K562 treated with DMSO at 1 percent for 24 hours (cell line): ENCODE data around the gene CYB561. TPM values are rescaled to one million over a fixed set of nuclear protein-coding genes. Genes with fewer than 3 reads are reported as not detected.

Source experiments
- total RNA-seq: library from RNA; unstranded; fragments of 300-600 nt; gene quantifications from 2 replicates; pipeline ENCODE4 v1.2.3, GENCODE V29; 2022; ENCODE audit warnings: low read depth; ENCODE audit not compliant: insufficient read depth

Gene CYB561, protein sequence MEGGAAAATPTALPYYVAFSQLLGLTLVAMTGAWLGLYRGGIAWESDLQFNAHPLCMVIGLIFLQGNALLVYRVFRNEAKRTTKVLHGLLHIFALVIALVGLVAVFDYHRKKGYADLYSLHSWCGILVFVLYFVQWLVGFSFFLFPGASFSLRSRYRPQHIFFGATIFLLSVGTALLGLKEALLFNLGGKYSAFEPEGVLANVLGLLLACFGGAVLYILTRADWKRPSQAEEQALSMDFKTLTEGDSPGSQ
- 25.6 and 25.9 TPM in 2 replicates for total RNA-seq

DNA sequence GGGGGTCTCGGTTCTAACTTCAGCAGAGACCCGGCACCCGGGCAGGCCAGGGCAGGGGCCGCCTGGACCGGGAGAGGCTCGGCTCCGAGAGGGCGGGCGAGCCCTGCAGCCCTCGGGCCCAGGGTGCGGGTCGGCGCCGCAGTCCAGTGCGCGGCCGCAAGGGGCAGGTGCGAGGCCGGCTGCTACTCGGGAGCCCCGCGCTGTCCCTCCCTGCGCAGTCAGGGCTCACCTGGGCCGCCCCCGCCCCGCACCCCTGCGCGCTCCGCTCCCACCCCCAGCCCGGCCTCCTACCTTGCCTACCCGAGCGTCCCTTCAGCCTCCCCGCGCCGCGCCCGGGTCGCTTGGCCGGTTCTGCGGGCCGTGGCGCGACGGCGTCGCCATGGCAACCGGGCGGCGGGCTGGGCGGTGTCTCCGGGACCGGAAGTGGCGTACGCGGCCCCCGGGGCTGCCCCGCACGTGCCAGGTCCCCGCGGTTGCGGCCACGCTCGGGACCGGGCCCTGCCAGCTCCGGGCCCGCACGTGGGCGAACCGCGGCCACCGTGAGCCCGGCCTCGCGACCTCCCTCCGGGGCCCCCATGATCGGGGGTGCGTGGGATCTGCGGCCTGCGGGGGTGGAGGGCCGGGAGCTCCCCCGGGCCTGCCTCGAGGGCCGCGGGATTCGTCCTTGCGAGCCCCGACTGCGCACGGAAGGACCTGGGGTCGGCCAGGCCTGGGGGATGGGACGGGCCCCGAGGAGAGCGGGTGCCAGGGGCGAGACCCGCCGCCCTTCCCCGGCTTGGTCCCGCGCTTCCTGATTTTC is at the start of gene CYB561:
CYB561 (minus strand) TSS at position 353 of the 799 bp plus-strand sequence. CDS start 8,759 bp downstream, outside the sequence.

DNA sequence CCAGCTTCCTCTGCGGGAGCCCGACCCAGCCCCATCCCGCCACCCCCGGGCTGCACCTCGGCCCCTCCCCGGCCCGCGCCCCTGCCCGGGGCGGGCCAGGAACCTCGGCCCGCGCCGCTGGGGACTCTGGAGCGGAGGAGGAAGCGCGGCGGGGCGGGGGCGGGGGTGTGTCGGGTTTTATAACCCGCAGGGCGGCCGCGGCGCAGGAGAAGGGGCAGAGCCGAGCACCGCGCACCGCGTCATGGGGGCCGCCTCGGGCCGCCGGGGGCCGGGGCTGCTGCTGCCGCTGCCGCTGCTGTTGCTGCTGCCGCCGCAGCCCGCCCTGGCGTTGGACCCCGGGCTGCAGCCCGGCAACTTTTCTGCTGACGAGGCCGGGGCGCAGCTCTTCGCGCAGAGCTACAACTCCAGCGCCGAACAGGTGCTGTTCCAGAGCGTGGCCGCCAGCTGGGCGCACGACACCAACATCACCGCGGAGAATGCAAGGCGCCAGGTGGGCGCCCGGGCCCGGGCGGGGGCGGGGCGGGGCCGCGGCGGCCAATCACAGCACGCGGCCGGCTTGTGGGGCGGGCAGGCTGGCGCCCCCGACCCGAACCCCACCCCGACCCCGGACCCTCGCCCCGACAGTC is 30.9 kb upstream of the CYB561 start, which contains the start of gene ACE:
ACE (plus strand) TSS at position 208 of the 626 bp plus-strand sequence; CDS start at position 242, 34 bp downstream.

Other genes with a start within 250 kb of the CYB561 start
- 3.0 and 4.6 TPM in 2 replicates for gene ACE, start 30.8 kb upstream of the CYB561 start, total RNA-seq
- not detected in 2 replicates for gene KCNH6, start 77.1 kb upstream of the CYB561 start, total RNA-seq
- 100.0 and 110 TPM in 2 replicates for gene DCAF7, start 104.2 kb upstream of the CYB561 start, total RNA-seq
- 50.6 and 57.9 TPM in 2 replicates for gene TACO1, start 154.6 kb upstream of the CYB561 start, total RNA-seq
- 28.6 and 30.8 TPM in 2 replicates for gene MAP3K3, start 176.1 kb upstream of the CYB561 start, total RNA-seq